ENCODE data around the gene D2HGDH.

- TF ChIP-seq CTCF (IDR thresholded peaks at IDR 0.05 in 2 of 3, conservative IDR thresholded peaks at IDR 0.05 in 1 of 3; ENCODE audit: borderline replicate concordance in 1 of 3, insufficient read depth in 1 of 3, low read depth in 2 of 3, low read length in 2 of 3) (no peak), POLR2A (IDR thresholded peaks at IDR 0.05; ENCODE audit: borderline replicate concordance, extremely low read depth, insufficient read depth, insufficient read length) (no peak), EZH2 (IDR thresholded peaks at IDR 0.05) (no peak), EZH2phosphoT487 (IDR thresholded peaks at IDR 0.05; ENCODE audit: borderline replicate concordance) (no peak), MAX (IDR thresholded peaks at IDR 0.05) (no peak), SP1 (IDR thresholded peaks at IDR 0.05; ENCODE audit: low read depth) (no peak), POLR2AphosphoS5 (IDR thresholded peaks at IDR 0.05; ENCODE audit: low read depth, low read length) (no peak), JUND (IDR thresholded peaks at IDR 0.05) (no peak)
Observed at GRCh38 chr2:241810307-241811200, 76.1 kb downstream of the D2HGDH start.
